HEK293 (cell line): Measurements from ENCODE around the gene CIDEA.

Source experiments
- CTCF ChIA-PET: fragments of 350-600 bp; formaldehyde crosslinking; extraction: SDS; loops from one replicate; lab custom pipeline; 2021; ENCODE audit warnings: antibody characterized with exemption; lab: Yijun Ruan, JAX
- POLR2A ChIA-PET: fragments of 300-600 bp; formaldehyde crosslinking; extraction: SDS; loops from one replicate; lab custom pipeline; 2020; ENCODE audit warnings: antibody characterized with exemption, inconsistent platforms; lab: Yijun Ruan, JAX
- H3K27ac ChIP-seq: fragments of 200-500 bp; sonication (Bioruptor generic); 2 replicates; pipeline ENCODE4 v1.5.1; 2014; ENCODE audit warnings: low read depth, low read length, control low read depth, inconsistent platforms; ENCODE audit errors: extremely low read depth
- H3K36me3 ChIP-seq, 2 experiments: fragments of 200-500 bp in 1 of 2; sonication (Bioruptor generic) in 1 of 2; 1 replicate in 1 of 2; 2 replicates in 1 of 2; pipeline ENCODE4 v1.5.1; 2014 to 2017; ENCODE audit warnings: inconsistent platforms in 2 of 2, low read length in 2 of 2; ENCODE audit not compliant: control insufficient read depth in 2 of 2, insufficient read depth in 1 of 2
- H3K4me1 ChIP-seq: fragments of 200-500 bp; sonication (Bioruptor generic); 2 replicates; pipeline ENCODE4 v1.5.1; 2014; ENCODE audit warnings: mild to moderate bottlenecking, low read length, inconsistent platforms; ENCODE audit not compliant: control insufficient read depth, insufficient read depth
- H3K4me3 ChIP-seq: 2 replicates; pipeline ENCODE4 v1.5.1; 2011; ENCODE audit warnings: low read depth, mild to moderate bottlenecking, control low read depth, low read length, moderate library complexity
- H3K9me3 ChIP-seq: fragments of 200-500 bp; sonication (Bioruptor generic); 2 replicates; pipeline ENCODE4 v1.5.1; 2014; ENCODE audit warnings: low read depth, low read length, inconsistent platforms; ENCODE audit not compliant: control insufficient read depth, insufficient read depth
- PRDM10 ChIP-seq: fragments of 450-650 bp; formaldehyde crosslinking; IDR thresholded peaks from 2 replicates; pipeline ENCODE4 v1.5.1; 2016; ENCODE audit warnings: missing biosample characterization, missing genetic modification characterization
- SP2 ChIP-seq: fragments of 450-650 bp; formaldehyde crosslinking; IDR thresholded peaks from 2 replicates; pipeline ENCODE4 v1.5.1; 2016; ENCODE audit warnings: missing biosample characterization, missing genetic modification characterization
- TSHZ1 ChIP-seq: fragments of 450-650 bp; formaldehyde crosslinking; IDR thresholded peaks from 2 replicates; pipeline ENCODE4 v1.5.1; 2016; ENCODE audit warnings: missing biosample characterization, missing genetic modification characterization, borderline replicate concordance
- ZNF335 ChIP-seq: fragments of 450-650 bp; formaldehyde crosslinking; conservative IDR thresholded peaks from 2 replicates; pipeline ENCODE4 v1.5.1; 2016; ENCODE audit warnings: missing biosample characterization, missing genetic modification characterization
- ZNF664 ChIP-seq: fragments of 450-650 bp; formaldehyde crosslinking; IDR thresholded peaks from 2 replicates; pipeline ENCODE4 v1.5.1; 2016; ENCODE audit warnings: missing biosample characterization, missing genetic modification characterization
- ZNF785 ChIP-seq: fragments of 450-650 bp; formaldehyde crosslinking; IDR thresholded peaks from 2 replicates; pipeline ENCODE4 v1.5.1; 2016; ENCODE audit warnings: missing biosample characterization, missing genetic modification characterization
- TF ChIP-seq, protein P1 (sequence below): fragments of 450-650 bp; formaldehyde crosslinking; IDR thresholded peaks from 2 replicates; pipeline ENCODE4 v1.5.1; 2016; ENCODE audit warnings: missing biosample characterization, missing genetic modification characterization, borderline replicate concordance
- TF ChIP-seq, protein P2 (sequence below): fragments of 450-650 bp; formaldehyde crosslinking; IDR thresholded peaks from 2 replicates; pipeline ENCODE4 v1.5.1; 2016; ENCODE audit warnings: missing biosample characterization, missing genetic modification characterization

CIDEA gene

GRCh38 chr18:12308386-12309100 lies 54.4 kb downstream of the CIDEA start (continued):
- TF ChIP-seq ZNF785 (0 out of 2 replicates have a peak, but pooled peaks have one; percentile 23), ZNF335 (tag by site-specific recombination) (peak; percentile 96), SP2 (peak; percentile 61), ZNF664 (no peak), TSHZ1 (tag by site-specific recombination) (no peak)
- TF ChIP-seq, protein P1, sequence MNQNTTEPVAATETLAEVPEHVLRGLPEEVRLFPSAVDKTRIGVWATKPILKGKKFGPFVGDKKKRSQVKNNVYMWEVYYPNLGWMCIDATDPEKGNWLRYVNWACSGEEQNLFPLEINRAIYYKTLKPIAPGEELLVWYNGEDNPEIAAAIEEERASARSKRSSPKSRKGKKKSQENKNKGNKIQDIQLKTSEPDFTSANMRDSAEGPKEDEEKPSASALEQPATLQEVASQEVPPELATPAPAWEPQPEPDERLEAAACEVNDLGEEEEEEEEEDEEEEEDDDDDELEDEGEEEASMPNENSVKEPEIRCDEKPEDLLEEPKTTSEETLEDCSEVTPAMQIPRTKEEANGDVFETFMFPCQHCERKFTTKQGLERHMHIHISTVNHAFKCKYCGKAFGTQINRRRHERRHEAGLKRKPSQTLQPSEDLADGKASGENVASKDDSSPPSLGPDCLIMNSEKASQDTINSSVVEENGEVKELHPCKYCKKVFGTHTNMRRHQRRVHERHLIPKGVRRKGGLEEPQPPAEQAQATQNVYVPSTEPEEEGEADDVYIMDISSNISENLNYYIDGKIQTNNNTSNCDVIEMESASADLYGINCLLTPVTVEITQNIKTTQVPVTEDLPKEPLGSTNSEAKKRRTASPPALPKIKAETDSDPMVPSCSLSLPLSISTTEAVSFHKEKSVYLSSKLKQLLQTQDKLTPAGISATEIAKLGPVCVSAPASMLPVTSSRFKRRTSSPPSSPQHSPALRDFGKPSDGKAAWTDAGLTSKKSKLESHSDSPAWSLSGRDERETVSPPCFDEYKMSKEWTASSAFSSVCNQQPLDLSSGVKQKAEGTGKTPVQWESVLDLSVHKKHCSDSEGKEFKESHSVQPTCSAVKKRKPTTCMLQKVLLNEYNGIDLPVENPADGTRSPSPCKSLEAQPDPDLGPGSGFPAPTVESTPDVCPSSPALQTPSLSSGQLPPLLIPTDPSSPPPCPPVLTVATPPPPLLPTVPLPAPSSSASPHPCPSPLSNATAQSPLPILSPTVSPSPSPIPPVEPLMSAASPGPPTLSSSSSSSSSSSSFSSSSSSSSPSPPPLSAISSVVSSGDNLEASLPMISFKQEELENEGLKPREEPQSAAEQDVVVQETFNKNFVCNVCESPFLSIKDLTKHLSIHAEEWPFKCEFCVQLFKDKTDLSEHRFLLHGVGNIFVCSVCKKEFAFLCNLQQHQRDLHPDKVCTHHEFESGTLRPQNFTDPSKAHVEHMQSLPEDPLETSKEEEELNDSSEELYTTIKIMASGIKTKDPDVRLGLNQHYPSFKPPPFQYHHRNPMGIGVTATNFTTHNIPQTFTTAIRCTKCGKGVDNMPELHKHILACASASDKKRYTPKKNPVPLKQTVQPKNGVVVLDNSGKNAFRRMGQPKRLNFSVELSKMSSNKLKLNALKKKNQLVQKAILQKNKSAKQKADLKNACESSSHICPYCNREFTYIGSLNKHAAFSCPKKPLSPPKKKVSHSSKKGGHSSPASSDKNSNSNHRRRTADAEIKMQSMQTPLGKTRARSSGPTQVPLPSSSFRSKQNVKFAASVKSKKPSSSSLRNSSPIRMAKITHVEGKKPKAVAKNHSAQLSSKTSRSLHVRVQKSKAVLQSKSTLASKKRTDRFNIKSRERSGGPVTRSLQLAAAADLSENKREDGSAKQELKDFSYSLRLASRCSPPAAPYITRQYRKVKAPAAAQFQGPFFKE (tag by site-specific recombination): no peak
- TF ChIP-seq, protein P2, sequence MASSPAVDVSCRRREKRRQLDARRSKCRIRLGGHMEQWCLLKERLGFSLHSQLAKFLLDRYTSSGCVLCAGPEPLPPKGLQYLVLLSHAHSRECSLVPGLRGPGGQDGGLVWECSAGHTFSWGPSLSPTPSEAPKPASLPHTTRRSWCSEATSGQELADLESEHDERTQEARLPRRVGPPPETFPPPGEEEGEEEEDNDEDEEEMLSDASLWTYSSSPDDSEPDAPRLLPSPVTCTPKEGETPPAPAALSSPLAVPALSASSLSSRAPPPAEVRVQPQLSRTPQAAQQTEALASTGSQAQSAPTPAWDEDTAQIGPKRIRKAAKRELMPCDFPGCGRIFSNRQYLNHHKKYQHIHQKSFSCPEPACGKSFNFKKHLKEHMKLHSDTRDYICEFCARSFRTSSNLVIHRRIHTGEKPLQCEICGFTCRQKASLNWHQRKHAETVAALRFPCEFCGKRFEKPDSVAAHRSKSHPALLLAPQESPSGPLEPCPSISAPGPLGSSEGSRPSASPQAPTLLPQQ (tag by site-specific recombination): peak; percentile 51; the same call in 1 of the 2 replicates
- TF ChIP-seq, all 188 proteins: peak for 31

GRCh38 chr18:12309683-12310198 lies 55.6 kb downstream of the CIDEA start:
- peaks cover 24 to 47% of the 10 kb centered on the region in 2 experiments for H3K36me3 ChIP-seq
- H3K9me3 ChIP-seq: no peaks in the 10 kb centered on the region
- POLR2A ChIA-PET: interaction anchor here (0.6 to 3.2 kb wide), 10 partner anchors 8 to 658 kb away, joined by 3 to 17 read pairs (median 5); partner anchors contain the start of gene AFG3L2
- CTCF ChIA-PET: interaction anchor here (0.8 to 12.6 kb wide), 4 partner anchors 18 to 625 kb away, joined by 3 to 101 read pairs (median 4); no protein-coding TSS in a partner anchor
- no peak overlapping the region for H3K27ac ChIP-seq
- TF ChIP-seq ZNF785 (no peak), PRDM10 (tag by site-specific recombination) (0 out of 2 replicates have a peak, but pooled peaks have one; percentile 11)
- TF ChIP-seq, all 188 proteins: peak for 1
- Histone ChIP-seq H3K4me1 (no peaks in the 10 kb centered on the region), H3K4me3 (peak overlapping the region; percentile 2; the same call in 1 of the 2 replicates)
